T-helper 1 cell treated with Interleukin-12 subunit alpha and Interleukin-12 subunit beta and Interleukin-4 antibody, amounts not matched to agents 30 μg/mL and 1 μg/mL, for 36 hours (primary cell): ENCODE measurements around the gene ACADM.
"Not testable (repeated sequence)": the region's sequence is repeated elsewhere in the genome, so short reads cannot be mapped to it uniquely, and the experiment has no call there.

Experiments
- H3K27ac Mint-ChIP-seq: one replicate; pipeline ENCODE4 v1.8.0; 2021; ENCODE audit warnings: mild to moderate bottlenecking, mixed read lengths
- H3K27me3 Mint-ChIP-seq: one replicate; pipeline ENCODE4 v1.8.0; 2021; ENCODE audit warnings: low read depth, mixed read lengths
- H3K36me3 Mint-ChIP-seq: one replicate; pipeline ENCODE4 v1.8.0; 2021; ENCODE audit warnings: low read depth, mixed read lengths
- H3K4me1 Mint-ChIP-seq: one replicate; pipeline ENCODE4 v1.8.0; 2021; ENCODE audit warnings: low read depth, mixed read lengths
- H3K4me3 Mint-ChIP-seq: one replicate; pipeline ENCODE4 v1.8.0; 2021; ENCODE audit warnings: mild to moderate bottlenecking, moderate library complexity, mixed read lengths
- H3K9me3 Mint-ChIP-seq: one replicate; pipeline ENCODE4 v1.8.0; 2021; ENCODE audit warnings: mixed read lengths

ACADM gene

DNA sequence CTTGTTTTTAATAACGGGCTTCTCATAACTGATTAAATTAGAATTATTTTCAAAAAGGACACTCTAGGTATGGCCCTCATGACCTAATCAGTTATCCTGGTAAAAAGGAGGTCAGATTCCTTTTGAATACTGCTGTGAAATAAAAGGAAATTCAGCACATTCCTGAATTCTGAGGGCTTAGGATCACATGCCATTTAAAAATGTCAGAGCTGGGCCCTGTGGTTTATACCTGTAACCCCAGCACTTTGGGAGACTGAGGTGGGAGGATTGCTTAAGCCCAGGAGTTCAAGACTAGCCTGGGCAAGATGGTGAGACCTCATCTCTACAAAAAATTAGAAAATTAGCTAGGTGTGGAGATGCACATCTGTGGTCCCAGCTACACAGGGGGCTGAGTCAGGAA is 43.5 kb downstream of the ACADM start:
- Mint-ChIP-seq H3K36me3 (no peaks in the 10 kb centered on the region), H3K27me3 (no peaks in the 10 kb centered on the region), H3K27ac (no peak overlapping the region), H3K4me1 (no peaks in the 10 kb centered on the region), H3K9me3 (no peaks in the 10 kb centered on the region), H3K4me3 (no peak overlapping the region)

GRCh38 chr1:75770761-75771160 is 46.3 kb downstream of the ACADM start:
- H3K27ac Mint-ChIP-seq: no peak overlapping the region
- H3K36me3 Mint-ChIP-seq: no peaks in the 10 kb centered on the region
- H3K9me3 Mint-ChIP-seq: no peaks in the 10 kb centered on the region
- H3K4me1 Mint-ChIP-seq: peaks cover 2% of the 10 kb centered on the region
- H3K27me3 Mint-ChIP-seq: no peaks in the 10 kb centered on the region
- H3K4me3 Mint-ChIP-seq: no peak overlapping the region

GRCh38 chr1:75771978-75772377 is 47.5 kb downstream of the ACADM start:
- H3K36me3 Mint-ChIP-seq: no peaks in the 10 kb centered on the region
- no peaks in the 10 kb centered on the region for H3K27me3 Mint-ChIP-seq
- H3K9me3 Mint-ChIP-seq: no peaks in the 10 kb centered on the region
- peaks cover 2% of the 10 kb centered on the region for H3K4me1 Mint-ChIP-seq
- H3K27ac Mint-ChIP-seq: no peak overlapping the region
- no peak overlapping the region for H3K4me3 Mint-ChIP-seq

- peaks cover 31% of the 10 kb centered on the region for H3K27me3 Mint-ChIP-seq
- not testable (repeated sequence) for H3K9me3 Mint-ChIP-seq, H3K36me3 Mint-ChIP-seq, H3K27ac Mint-ChIP-seq, H3K4me3 Mint-ChIP-seq, H3K4me1 Mint-ChIP-seq
Observed at GRCh38 chr1:75777812-75778211, 53.3 kb downstream of the ACADM start.

GRCh38 chr1:75778694-75779093 is 54.2 kb downstream of the ACADM start:
- not testable (repeated sequence) for H3K4me3 Mint-ChIP-seq, H3K4me1 Mint-ChIP-seq, H3K27ac Mint-ChIP-seq, H3K36me3 Mint-ChIP-seq, H3K9me3 Mint-ChIP-seq
- H3K27me3 Mint-ChIP-seq: peaks cover 31% of the 10 kb centered on the region

GRCh38 chr1:75780183-75780582 is 55.7 kb downstream of the ACADM start:
- H3K4me3 Mint-ChIP-seq, H3K27ac Mint-ChIP-seq, H3K9me3 Mint-ChIP-seq, H3K36me3 Mint-ChIP-seq, H3K4me1 Mint-ChIP-seq: not testable (repeated sequence)
- peaks cover 31% of the 10 kb centered on the region for H3K27me3 Mint-ChIP-seq

- H3K4me1 Mint-ChIP-seq: peaks cover 26% of the 10 kb centered on the region
- not testable (repeated sequence) for H3K9me3 Mint-ChIP-seq
- H3K4me3 Mint-ChIP-seq: peak overlapping the region; percentile 43
- peak overlapping the region; percentile 55 for H3K27ac Mint-ChIP-seq
- H3K36me3 Mint-ChIP-seq: peaks cover 24% of the 10 kb centered on the region
- peaks cover 25% of the 10 kb centered on the region for H3K27me3 Mint-ChIP-seq
Observed at GRCh38 chr1:75783920-75784319, 59.4 kb downstream of the ACADM start.

DNA sequence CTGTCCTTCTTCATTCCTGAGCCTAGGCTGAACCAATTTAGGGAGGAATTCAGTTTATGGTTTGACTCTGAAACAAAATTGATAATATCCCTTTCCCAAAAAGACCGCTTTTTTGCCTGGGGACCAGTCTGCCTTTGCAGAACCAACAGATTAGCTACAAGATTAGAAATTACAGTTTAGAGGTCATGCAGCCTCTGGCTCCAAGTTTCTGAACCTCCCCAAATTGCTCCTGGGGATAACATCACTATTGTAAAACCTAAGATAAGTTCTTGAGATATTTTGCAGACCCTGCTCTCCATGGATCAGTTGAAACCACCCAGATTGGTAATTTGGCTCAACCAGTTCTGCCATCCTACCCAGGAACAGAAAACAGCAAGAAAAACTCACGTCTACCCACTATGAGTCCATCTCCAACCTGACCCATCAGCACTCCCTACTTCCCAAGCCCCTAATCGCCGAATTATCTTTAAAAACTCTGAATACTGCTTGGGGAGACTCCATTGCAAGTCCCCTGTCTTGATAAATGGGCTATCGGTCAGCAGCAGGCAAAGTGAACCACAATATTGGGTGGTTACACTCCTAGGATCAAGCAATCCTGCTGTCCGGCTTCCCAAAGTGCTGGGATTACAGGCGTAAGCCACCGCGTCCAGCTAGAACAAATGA is 60.9 kb downstream of the ACADM start:
- Mint-ChIP-seq H3K27ac (peak overlapping the region; percentile 97), H3K4me3 (peak overlapping the region; percentile 98), H3K27me3 (peaks cover 12% of the 10 kb centered on the region), H3K4me1 (peaks cover 33% of the 10 kb centered on the region), H3K36me3 (peaks cover 38% of the 10 kb centered on the region), H3K9me3 (peaks cover 3% of the 10 kb centered on the region)

DNA sequence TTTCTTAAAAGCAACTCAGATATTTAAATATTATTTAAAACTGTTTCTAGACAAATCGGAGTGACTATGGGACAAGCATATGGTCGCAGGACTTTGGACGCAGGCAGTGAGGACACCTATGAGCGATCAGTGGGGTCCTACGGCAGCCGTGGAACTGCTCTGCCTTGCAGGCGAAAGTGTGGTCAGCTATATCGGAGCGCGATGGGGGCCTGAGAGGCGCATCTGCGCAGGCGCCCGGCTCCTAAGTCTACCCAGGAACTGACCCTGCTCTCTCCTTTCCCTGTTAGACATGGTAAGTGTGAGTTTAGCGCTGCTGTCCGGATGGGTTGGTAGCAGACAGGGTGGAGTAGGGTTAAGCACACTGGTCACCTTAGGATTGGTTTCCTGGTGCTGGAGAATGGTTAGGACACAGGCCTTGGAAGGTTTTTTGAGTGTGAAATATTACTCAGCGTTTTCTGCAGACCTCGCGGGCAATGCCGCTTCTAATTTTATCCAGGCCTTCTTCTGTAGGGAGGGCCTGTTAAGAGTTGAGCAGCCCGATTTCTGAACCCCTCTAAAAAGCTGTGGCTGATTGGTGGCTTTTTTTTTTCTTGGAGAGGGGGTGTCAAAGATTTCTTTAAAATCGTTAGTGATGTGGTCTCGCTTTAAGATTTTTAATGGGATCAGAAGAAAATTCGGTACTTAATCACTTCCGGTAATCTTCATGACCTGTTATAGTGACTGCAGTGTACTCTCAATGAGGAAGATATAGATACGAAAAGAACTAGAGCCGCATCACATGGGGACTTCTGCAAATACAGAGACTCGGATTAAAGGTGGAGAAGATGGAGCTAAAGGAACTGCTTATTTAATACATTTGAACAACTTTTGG is 61.7 kb downstream of the ACADM start, which contains the start of gene RABGGTB:
RABGGTB (plus strand) TSS at position 274 of the 871 bp plus-strand sequence; CDS start at position 290, 16 bp downstream.
- Mint-ChIP-seq H3K36me3 (peaks cover 44% of the 10 kb centered on the region), H3K4me1 (peaks cover 39% of the 10 kb centered on the region)

GRCh38 chr1:75786901-75787493 is 62.5 kb downstream of the ACADM start:
- no peaks in the 10 kb centered on the region for H3K9me3 Mint-ChIP-seq
- H3K4me3 Mint-ChIP-seq: peak overlapping the region; percentile 98
- H3K27me3 Mint-ChIP-seq: no peaks in the 10 kb centered on the region
- peaks cover 50% of the 10 kb centered on the region for H3K36me3 Mint-ChIP-seq
- H3K27ac Mint-ChIP-seq: peak overlapping the region; percentile 97
- H3K4me1 Mint-ChIP-seq: peaks cover 46% of the 10 kb centered on the region

More for the DNA sequence above, 61.7 kb downstream of the ACADM start, which contains the start of gene RABGGTB:
- Mint-ChIP-seq H3K27me3 (peaks cover 6% of the 10 kb centered on the region), H3K27ac (peak within 1 kb of the TSS; percentile 97), H3K9me3 (no peaks in the 10 kb centered on the region), H3K4me3 (peak within 1 kb of the TSS; percentile 98)

DNA sequence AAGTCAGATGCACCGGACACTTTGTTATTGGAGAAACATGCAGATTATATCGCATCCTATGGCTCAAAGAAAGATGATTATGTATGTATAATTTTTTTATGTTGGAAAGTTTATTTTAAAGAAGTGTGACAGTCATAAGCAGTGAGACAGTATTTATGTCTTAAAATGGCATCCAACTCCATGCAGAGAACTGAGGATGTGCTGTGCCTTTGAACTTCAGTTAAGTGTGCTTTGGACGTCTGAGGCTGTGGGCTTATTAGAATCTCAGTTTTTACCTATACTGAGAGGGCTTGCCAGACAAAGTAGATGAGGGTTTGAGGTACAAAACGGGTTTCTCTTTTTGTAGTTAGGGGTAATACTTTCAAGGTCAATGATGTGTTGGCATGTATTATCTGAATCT is 63.0 kb downstream of the ACADM start:
- H3K4me3 Mint-ChIP-seq: peak overlapping the region; percentile 98
- H3K27ac Mint-ChIP-seq: peak overlapping the region; percentile 97
- peaks cover 46% of the 10 kb centered on the region for H3K4me1 Mint-ChIP-seq
- no peaks in the 10 kb centered on the region for H3K9me3 Mint-ChIP-seq
- peaks cover 54% of the 10 kb centered on the region for H3K36me3 Mint-ChIP-seq
- H3K27me3 Mint-ChIP-seq: no peaks in the 10 kb centered on the region

GRCh38 chr1:75789988-75790387 is 65.5 kb downstream of the ACADM start:
- no peaks in the 10 kb centered on the region for H3K9me3 Mint-ChIP-seq
- peaks cover 46% of the 10 kb centered on the region for H3K4me1 Mint-ChIP-seq
- no peaks in the 10 kb centered on the region for H3K27me3 Mint-ChIP-seq
- H3K4me3 Mint-ChIP-seq: peak overlapping the region; percentile 26
- H3K36me3 Mint-ChIP-seq: peaks cover 69% of the 10 kb centered on the region
- no peak overlapping the region for H3K27ac Mint-ChIP-seq

DNA sequence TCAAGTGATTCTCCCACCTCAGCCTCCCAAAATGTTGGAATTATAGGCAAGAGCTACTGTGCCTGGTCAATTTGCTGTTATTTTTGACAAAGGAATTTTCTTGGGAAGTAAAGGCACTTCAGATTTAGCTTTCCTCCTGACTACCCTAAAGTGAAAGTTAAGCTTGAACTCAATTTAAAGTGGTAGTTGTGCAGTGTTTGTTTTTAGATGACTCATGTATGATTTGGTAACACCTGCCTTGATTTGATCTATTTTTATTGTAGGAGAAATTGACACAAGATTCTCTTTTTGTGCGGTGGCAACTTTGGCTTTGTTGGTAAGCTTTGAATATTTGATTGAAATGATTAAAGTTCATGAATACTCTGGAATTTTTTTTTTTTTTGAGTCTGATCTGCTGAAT is 66.5 kb downstream of the ACADM start:
- H3K4me3 Mint-ChIP-seq: peak overlapping the region; percentile 16
- peaks cover 42% of the 10 kb centered on the region for H3K4me1 Mint-ChIP-seq
- no peaks in the 10 kb centered on the region for H3K9me3 Mint-ChIP-seq
- H3K36me3 Mint-ChIP-seq: peaks cover 74% of the 10 kb centered on the region
- H3K27ac Mint-ChIP-seq: peak overlapping the region; percentile 2
- no peaks in the 10 kb centered on the region for H3K27me3 Mint-ChIP-seq

- peaks cover 72% of the 10 kb centered on the region for H3K36me3 Mint-ChIP-seq
- H3K27ac Mint-ChIP-seq: no peak overlapping the region
- no peak overlapping the region for H3K4me3 Mint-ChIP-seq
- peaks cover 39% of the 10 kb centered on the region for H3K4me1 Mint-ChIP-seq
- no peaks in the 10 kb centered on the region for H3K27me3 Mint-ChIP-seq
- no peaks in the 10 kb centered on the region for H3K9me3 Mint-ChIP-seq
Observed at GRCh38 chr1:75792091-75792490, 67.6 kb downstream of the ACADM start.

DNA sequence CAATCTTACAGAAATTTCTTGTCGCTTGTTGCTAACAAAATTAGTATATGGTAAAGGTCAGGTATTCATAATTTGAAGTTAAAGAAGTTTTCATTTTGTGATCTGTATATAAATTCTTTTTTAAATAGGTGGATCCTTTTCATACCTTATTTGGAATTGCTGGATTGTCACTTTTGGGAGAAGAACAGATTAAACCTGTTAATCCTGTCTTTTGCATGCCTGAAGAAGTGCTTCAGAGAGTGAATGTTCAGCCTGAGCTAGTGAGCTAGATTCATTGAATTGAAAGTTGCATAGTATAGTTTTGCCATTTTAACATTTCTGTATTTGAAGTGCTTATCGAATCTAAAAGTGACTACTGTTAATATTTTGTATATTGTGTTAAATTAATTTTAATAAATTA is 69.9 kb downstream of the ACADM start:
- H3K27ac Mint-ChIP-seq: no peak overlapping the region
- H3K9me3 Mint-ChIP-seq: no peaks in the 10 kb centered on the region
- H3K36me3 Mint-ChIP-seq: peaks cover 64% of the 10 kb centered on the region
- no peaks in the 10 kb centered on the region for H3K27me3 Mint-ChIP-seq
- H3K4me1 Mint-ChIP-seq: peaks cover 21% of the 10 kb centered on the region
- no peak overlapping the region for H3K4me3 Mint-ChIP-seq
